HEK293T (cell line): ENCODE measurements around the gene MYH4.

Experiments used
- ELF4 ChIP-seq: fragments of 450-650 bp; IDR thresholded peaks from 2 replicates; pipeline ENCODE4 v1.6.1; 2017; ENCODE audit warnings: antibody characterized with exemption
- FOXM1 ChIP-seq: fragments of 450-650 bp; IDR thresholded peaks from 2 replicates; pipeline ENCODE4 v1.6.1; 2017; ENCODE audit warnings: mild to moderate bottlenecking, borderline replicate concordance
- LEF1 ChIP-seq: fragments of 450-650 bp; IDR thresholded peaks from 2 replicates; pipeline ENCODE4 v1.6.1; 2017; ENCODE audit warnings: mild to moderate bottlenecking, borderline replicate concordance
- PKNOX1 ChIP-seq: fragments of 450-650 bp; IDR thresholded peaks from 2 replicates; pipeline ENCODE4 v1.6.1; 2016
- ZNF384 ChIP-seq: fragments of 450-650 bp; IDR thresholded peaks from 2 replicates; pipeline ENCODE4 v1.6.1; 2016

GRCh38 chr17:10512856-10513255, 43.5 kb upstream of the MYH4 start:
- TF ChIP-seq ZNF384, result no peak
- no peak for TF ChIP-seq FOXM1
- no peak for TF ChIP-seq LEF1
- TF ChIP-seq ELF4, result no peak
- no peak for TF ChIP-seq PKNOX1
